HepG2 (cell line): ENCODE data around the gene KLF7. TPM values are rescaled to one million over a fixed set of nuclear protein-coding genes. Genes with fewer than 3 reads are reported as not detected.

Experiments
- CHD2 ChIP-seq: IDR thresholded peaks from 2 replicates; pipeline ENCODE4 v1.6.1; 2011; ENCODE audit warnings: low read depth, low read length, improper control_type of control experiment
- EP300 ChIP-seq, 3 experiments: sonication (generic) in 1 of 3; formaldehyde crosslinking in 1 of 3; IDR thresholded peaks; 2 replicates each; pipeline versions ENCODE4 v1.5.1 to v1.6.1; 2011 to 2020; ENCODE audit warnings: low read depth in 2 of 3, low read length in 2 of 3, borderline replicate concordance in 1 of 3, improper control_type of control experiment in 1 of 3, mild to moderate bottlenecking in 1 of 3, missing genetic modification reagents in 1 of 3, moderate library complexity in 1 of 3
- FOXK2 ChIP-seq: fragments of 450-650 bp; IDR thresholded peaks from 2 replicates; pipeline ENCODE4 v1.6.1; 2016
- GABPB1 ChIP-seq: IDR thresholded peaks from 2 replicates; pipeline ENCODE4 v1.6.1; 2016; ENCODE audit warnings: mild to moderate bottlenecking, missing genetic modification reagents, moderate library complexity, missing compliant biosample characterization
- JUN ChIP-seq: sonication (generic); formaldehyde crosslinking; IDR thresholded peaks from 2 replicates; pipeline ENCODE4 v1.4.0; 2020; ENCODE audit warnings: mild to moderate bottlenecking, missing genetic modification reagents
- NRL ChIP-seq: sonication (generic); formaldehyde crosslinking; IDR thresholded peaks from 2 replicates; pipeline ENCODE4 v1.5.0; 2020; ENCODE audit warnings: missing genetic modification reagents, mild to moderate bottlenecking, moderate library complexity, borderline replicate concordance
- PTBP1 ChIP-seq: fragments of 200-400 bp; formaldehyde crosslinking; IDR thresholded peaks from 2 replicates; pipeline ENCODE4 v1.6.1; 2018; ENCODE audit warnings: low read length, low read depth; ENCODE audit not compliant: poor library complexity, severe bottlenecking
- SALL2 ChIP-seq: sonication (generic); formaldehyde crosslinking; IDR thresholded peaks from 2 replicates; pipeline ENCODE4 v1.8.1; 2023; ENCODE audit warnings: mild to moderate bottlenecking, missing genetic modification reagents, inconsistent platforms
- YEATS4 ChIP-seq: sonication (generic); formaldehyde crosslinking; IDR thresholded peaks from 2 replicates; pipeline ENCODE4 v1.4.0; 2020; ENCODE audit warnings: missing genetic modification reagents, borderline replicate concordance
- ZFP90 ChIP-seq: sonication (generic); formaldehyde crosslinking; IDR thresholded peaks from 2 replicates; pipeline ENCODE4 v1.8.0; 2022; ENCODE audit warnings: missing genetic modification reagents, mild to moderate bottlenecking, inconsistent platforms, borderline replicate concordance
- ZFY ChIP-seq: sonication (generic); formaldehyde crosslinking; IDR thresholded peaks from 2 replicates; pipeline ENCODE4 v1.4.0; 2020; ENCODE audit warnings: missing genetic modification reagents
- ZNF446 ChIP-seq: sonication (generic); formaldehyde crosslinking; IDR thresholded peaks from 2 replicates; pipeline ENCODE4 v1.5.0; 2020; ENCODE audit warnings: mild to moderate bottlenecking, missing genetic modification reagents
- ZNF543 ChIP-seq: sonication (generic); formaldehyde crosslinking; IDR thresholded peaks from 2 replicates; pipeline ENCODE4 v1.4.0; 2020; ENCODE audit warnings: mild to moderate bottlenecking, missing genetic modification reagents
- ZNF549 ChIP-seq: sonication (generic); formaldehyde crosslinking; IDR thresholded peaks from 2 replicates; pipeline ENCODE4 v1.5.0; 2020; ENCODE audit warnings: missing genetic modification reagents
- ZNF563 ChIP-seq: sonication (generic); formaldehyde crosslinking; IDR thresholded peaks from 2 replicates; pipeline ENCODE4 v1.8.0; 2022; ENCODE audit warnings: mild to moderate bottlenecking, moderate library complexity, missing genetic modification reagents
- ZNF564 ChIP-seq: sonication (generic); formaldehyde crosslinking; IDR thresholded peaks from 2 replicates; pipeline ENCODE4 v1.8.1; 2023; ENCODE audit warnings: mild to moderate bottlenecking, missing genetic modification reagents
- ZNF777 ChIP-seq: sonication (generic); formaldehyde crosslinking; IDR thresholded peaks from 2 replicates; pipeline ENCODE4 v1.4.0; 2020; ENCODE audit warnings: missing genetic modification reagents
- ZSCAN20 ChIP-seq: sonication (generic); formaldehyde crosslinking; IDR thresholded peaks from 2 replicates; pipeline ENCODE4 v1.4.0; 2020; ENCODE audit warnings: missing genetic modification reagents, mild to moderate bottlenecking, borderline replicate concordance
- polyA plus RNA-seq, 8 experiments: library from polyadenylated mRNA; depleted of rRNA in 3 of 8; stranded (reverse) in 7 of 8; unstranded in 1 of 8; fragments of >200 nt; fragmentation: Illumina TruSeq in 4 of 8; extraction: Trizol in 4 of 8; gene quantifications; 2 replicates each; pipeline versions ENCODE4 v1.2.1 to v1.2.3, GENCODE V29; 2011 to 2016; ENCODE audit warnings: low read depth in 4 of 8, missing spikeins in 1 of 8, mixed read lengths in 1 of 8; ENCODE audit not compliant: insufficient read depth in 1 of 8
- total RNA-seq, 5 experiments: library from RNA; depleted of rRNA; stranded (reverse); fragments of >200 nt; fragmentation: Illumina TruSeq; extraction: Trizol; gene quantifications; 2 replicates each; pipeline ENCODE4 v1.2.3, GENCODE V29; 2016; ENCODE audit warnings: low read depth in 1 of 5
- TF ChIP-seq, protein P1 (sequence below): IDR thresholded peaks from 2 replicates; pipeline ENCODE4 v1.6.1; 2016; ENCODE audit warnings: control low read depth
- TF ChIP-seq, protein P2 (sequence below): sonication (generic); formaldehyde crosslinking; IDR thresholded peaks from 2 replicates; pipeline ENCODE4 v1.5.0; 2020; ENCODE audit warnings: missing genetic modification reagents, mild to moderate bottlenecking, borderline replicate concordance
- TF ChIP-seq, protein P3 (sequence below): sonication (generic); formaldehyde crosslinking; IDR thresholded peaks from 2 replicates; pipeline ENCODE4 v1.4.0; 2020; ENCODE audit warnings: missing genetic modification reagents
- TF ChIP-seq, protein P4 (sequence below): sonication (generic); formaldehyde crosslinking; IDR thresholded peaks from 2 replicates; pipeline ENCODE4 v1.5.1; 2020; ENCODE audit warnings: missing genetic modification reagents, mild to moderate bottlenecking, borderline replicate concordance

KLF7 gene
- total and polyA plus RNA-seq, 2 of the 13 experiments (the other 11 are each of a cell fraction or from before 2014, with no cell fraction given) = 2.6 to 5.4 TPM

DNA sequence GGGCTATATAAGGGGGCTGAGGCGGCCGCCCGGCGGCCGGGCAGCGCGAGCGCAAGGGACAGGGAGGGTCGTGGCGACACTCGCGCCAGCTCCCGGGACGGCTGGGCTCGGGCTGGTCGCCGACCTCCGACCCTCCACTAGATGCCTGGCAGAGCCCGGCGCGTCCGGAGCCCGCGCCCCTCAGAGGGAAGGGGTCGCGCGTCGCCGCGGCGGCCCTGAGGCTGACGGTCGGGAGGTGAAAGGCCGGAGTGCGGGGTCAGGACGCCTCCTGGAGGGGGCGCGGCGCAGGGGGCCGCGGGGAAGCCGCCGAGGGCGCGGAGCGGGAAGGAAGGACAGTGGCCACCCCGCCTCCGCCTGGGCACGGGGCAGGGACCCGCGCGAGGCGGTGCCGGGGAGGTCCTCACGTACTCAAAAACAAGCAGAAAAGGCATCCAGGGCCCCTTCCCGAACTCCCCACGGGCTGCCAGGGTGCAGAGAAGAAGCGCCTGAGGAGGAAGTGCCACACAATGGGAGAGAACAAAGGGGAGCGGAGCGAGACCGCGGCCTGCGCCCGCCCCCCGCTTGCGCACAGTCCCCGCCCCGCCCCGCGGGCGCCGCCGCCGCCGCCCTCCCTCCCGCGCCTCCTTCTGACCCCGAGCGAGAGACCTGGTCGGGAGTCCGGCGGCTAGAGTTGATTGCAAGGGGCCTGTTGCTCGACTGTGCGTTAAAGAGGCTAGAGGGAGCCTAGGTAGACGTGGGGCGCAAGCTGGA lies 776 bp upstream of the KLF7 start (continued):
- TF ChIP-seq, protein P1, sequence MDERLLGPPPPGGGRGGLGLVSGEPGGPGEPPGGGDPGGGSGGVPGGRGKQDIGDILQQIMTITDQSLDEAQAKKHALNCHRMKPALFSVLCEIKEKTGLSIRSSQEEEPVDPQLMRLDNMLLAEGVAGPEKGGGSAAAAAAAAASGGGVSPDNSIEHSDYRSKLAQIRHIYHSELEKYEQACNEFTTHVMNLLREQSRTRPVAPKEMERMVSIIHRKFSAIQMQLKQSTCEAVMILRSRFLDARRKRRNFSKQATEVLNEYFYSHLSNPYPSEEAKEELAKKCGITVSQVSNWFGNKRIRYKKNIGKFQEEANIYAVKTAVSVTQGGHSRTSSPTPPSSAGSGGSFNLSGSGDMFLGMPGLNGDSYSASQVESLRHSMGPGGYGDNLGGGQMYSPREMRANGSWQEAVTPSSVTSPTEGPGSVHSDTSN (CRISPR knock-in tag) = no peak
- peak; percentile 82 for TF ChIP-seq ZNF777
- TF ChIP-seq ZNF563 (CRISPR knock-in tag) = peak; percentile 87
- TF ChIP-seq GABPB1 (CRISPR knock-in tag) = no peak; the same call in 1 of the 2 replicates
- peak; percentile 27; the same call in 1 of the 2 replicates for TF ChIP-seq SALL2 (CRISPR knock-in tag)
- TF ChIP-seq EP300 (IDR thresholded peaks at IDR 0.05; ENCODE audit: low read depth in 2 of 2, low read length in 2 of 2) = 0 out of 4 replicates have a peak, but pooled peaks of 1 of the 2 experiments have one; percentile 40
- TF ChIP-seq EP300 (CRISPR knock-in tag; IDR thresholded peaks at IDR 0.05; ENCODE audit: borderline replicate concordance) = no peak
- TF ChIP-seq, protein P2, sequence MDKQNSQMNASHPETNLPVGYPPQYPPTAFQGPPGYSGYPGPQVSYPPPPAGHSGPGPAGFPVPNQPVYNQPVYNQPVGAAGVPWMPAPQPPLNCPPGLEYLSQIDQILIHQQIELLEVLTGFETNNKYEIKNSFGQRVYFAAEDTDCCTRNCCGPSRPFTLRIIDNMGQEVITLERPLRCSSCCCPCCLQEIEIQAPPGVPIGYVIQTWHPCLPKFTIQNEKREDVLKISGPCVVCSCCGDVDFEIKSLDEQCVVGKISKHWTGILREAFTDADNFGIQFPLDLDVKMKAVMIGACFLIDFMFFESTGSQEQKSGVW = no peak
- 0 out of 2 replicates have a peak, but pooled peaks have one; percentile 72 for TF ChIP-seq ZSCAN20 (CRISPR knock-in tag)
- peak; percentile 56 for TF ChIP-seq ZFY (CRISPR knock-in tag)
- TF ChIP-seq JUN (CRISPR knock-in tag) = no peak
- no peak for TF ChIP-seq FOXK2
- TF ChIP-seq PTBP1 = no peak
- peak; percentile 55; the same call in 1 of the 2 replicates for TF ChIP-seq ZNF564
- TF ChIP-seq, protein P3, sequence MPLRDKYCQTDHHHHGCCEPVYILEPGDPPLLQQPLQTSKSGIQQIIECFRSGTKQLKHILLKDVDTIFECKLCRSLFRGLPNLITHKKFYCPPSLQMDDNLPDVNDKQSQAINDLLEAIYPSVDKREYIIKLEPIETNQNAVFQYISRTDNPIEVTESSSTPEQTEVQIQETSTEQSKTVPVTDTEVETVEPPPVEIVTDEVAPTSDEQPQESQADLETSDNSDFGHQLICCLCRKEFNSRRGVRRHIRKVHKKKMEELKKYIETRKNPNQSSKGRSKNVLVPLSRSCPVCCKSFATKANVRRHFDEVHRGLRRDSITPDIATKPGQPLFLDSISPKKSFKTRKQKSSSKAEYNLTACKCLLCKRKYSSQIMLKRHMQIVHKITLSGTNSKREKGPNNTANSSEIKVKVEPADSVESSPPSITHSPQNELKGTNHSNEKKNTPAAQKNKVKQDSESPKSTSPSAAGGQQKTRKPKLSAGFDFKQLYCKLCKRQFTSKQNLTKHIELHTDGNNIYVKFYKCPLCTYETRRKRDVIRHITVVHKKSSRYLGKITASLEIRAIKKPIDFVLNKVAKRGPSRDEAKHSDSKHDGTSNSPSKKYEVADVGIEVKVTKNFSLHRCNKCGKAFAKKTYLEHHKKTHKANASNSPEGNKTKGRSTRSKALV (CRISPR knock-in tag) = peak; percentile 80
- peak; percentile 70; the same call in 1 of the 2 replicates for TF ChIP-seq ZNF446
- peak; percentile 58; the same call in 1 of the 2 replicates for TF ChIP-seq ZFP90
- no peak for TF ChIP-seq NRL (CRISPR knock-in tag)
- TF ChIP-seq, protein P4, sequence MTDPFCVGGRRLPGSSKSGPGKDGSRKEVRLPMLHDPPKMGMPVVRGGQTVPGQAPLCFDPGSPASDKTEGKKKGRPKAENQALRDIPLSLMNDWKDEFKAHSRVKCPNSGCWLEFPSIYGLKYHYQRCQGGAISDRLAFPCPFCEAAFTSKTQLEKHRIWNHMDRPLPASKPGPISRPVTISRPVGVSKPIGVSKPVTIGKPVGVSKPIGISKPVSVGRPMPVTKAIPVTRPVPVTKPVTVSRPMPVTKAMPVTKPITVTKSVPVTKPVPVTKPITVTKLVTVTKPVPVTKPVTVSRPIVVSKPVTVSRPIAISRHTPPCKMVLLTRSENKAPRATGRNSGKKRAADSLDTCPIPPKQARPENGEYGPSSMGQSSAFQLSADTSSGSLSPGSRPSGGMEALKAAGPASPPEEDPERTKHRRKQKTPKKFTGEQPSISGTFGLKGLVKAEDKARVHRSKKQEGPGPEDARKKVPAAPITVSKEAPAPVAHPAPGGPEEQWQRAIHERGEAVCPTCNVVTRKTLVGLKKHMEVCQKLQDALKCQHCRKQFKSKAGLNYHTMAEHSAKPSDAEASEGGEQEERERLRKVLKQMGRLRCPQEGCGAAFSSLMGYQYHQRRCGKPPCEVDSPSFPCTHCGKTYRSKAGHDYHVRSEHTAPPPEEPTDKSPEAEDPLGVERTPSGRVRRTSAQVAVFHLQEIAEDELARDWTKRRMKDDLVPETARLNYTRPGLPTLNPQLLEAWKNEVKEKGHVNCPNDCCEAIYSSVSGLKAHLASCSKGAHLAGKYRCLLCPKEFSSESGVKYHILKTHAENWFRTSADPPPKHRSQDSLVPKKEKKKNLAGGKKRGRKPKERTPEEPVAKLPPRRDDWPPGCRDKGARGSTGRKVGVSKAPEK (CRISPR knock-in tag) = no peak; the same call in 1 of the 2 replicates
- peak; percentile 37; the same call in 1 of the 2 replicates for TF ChIP-seq ZNF543 (CRISPR knock-in tag)
- peak; percentile 6; the same call in 1 of the 2 replicates for TF ChIP-seq CHD2
- peak; percentile 61; the same call in 1 of the 2 replicates for TF ChIP-seq ZNF549 (CRISPR knock-in tag)
- TF ChIP-seq YEATS4 (CRISPR knock-in tag) = peak; percentile 61; the same call in 1 of the 2 replicates
